HepG2 (cell line): Measurements from ENCODE around the gene KLB. TPM values are rescaled to one million over a fixed set of nuclear protein-coding genes. Genes with fewer than 3 reads are reported as not detected.

Experiments used
- CREB1 ChIP-seq, 2 experiments: fragments of 450-650 bp in 1 of 2; IDR thresholded peaks; 2 replicates each; pipeline ENCODE4 v1.6.1; 2016 to 2017; ENCODE audit warnings: control low read depth in 1 of 2, mild to moderate bottlenecking in 1 of 2, missing compliant biosample characterization in 1 of 2, missing genetic modification characterization in 1 of 2
- ETV6 ChIP-seq: sonication (generic); formaldehyde crosslinking; conservative IDR thresholded peaks from 2 replicates; pipeline ENCODE4 v1.4.0; 2020; ENCODE audit warnings: missing genetic modification reagents
- HCFC1 ChIP-seq: fragments of 150-350 bp; IDR thresholded peaks from 2 replicates; pipeline ENCODE4 v1.6.1; 2014; ENCODE audit warnings: low read depth, low read length
- HOXA5 ChIP-seq: sonication (generic); formaldehyde crosslinking; IDR thresholded peaks from 2 replicates; pipeline ENCODE4 v1.4.0; 2020; ENCODE audit warnings: missing genetic modification reagents
- KDM5A ChIP-seq: fragments of 200-600 bp; sonication (generic); IDR thresholded peaks from 2 replicates; pipeline ENCODE4 v1.7.0; 2018; ENCODE audit warnings: antibody characterized with exemption, mild to moderate bottlenecking, low read length, borderline replicate concordance
- NFIC ChIP-seq: IDR thresholded peaks from 2 replicates; pipeline ENCODE4 v1.6.1; 2012; ENCODE audit warnings: mild to moderate bottlenecking, low read length, inconsistent platforms
- NFYB ChIP-seq: sonication (generic); formaldehyde crosslinking; IDR thresholded peaks from 2 replicates; pipeline ENCODE4 v1.4.0; 2020; ENCODE audit warnings: missing genetic modification reagents
- RXRA ChIP-seq: sonication (generic); formaldehyde crosslinking; IDR thresholded peaks from 2 replicates; pipeline ENCODE4 v1.5.1; 2020; ENCODE audit warnings: missing genetic modification reagents
- SMYD3 ChIP-seq: sonication (generic); formaldehyde crosslinking; IDR thresholded peaks from 2 replicates; pipeline ENCODE4 v1.8.1; 2023; ENCODE audit warnings: mild to moderate bottlenecking, missing genetic modification reagents
- ZEB1 ChIP-seq: IDR thresholded peaks from 2 replicates; pipeline ENCODE4 v1.6.1; 2012; ENCODE audit warnings: mild to moderate bottlenecking, low read depth, inconsistent platforms; ENCODE audit not compliant: insufficient replicate concordance
- ZMYM4 ChIP-seq: sonication (generic); formaldehyde crosslinking; IDR thresholded peaks from 2 replicates; pipeline ENCODE4 v1.8.1; 2023; ENCODE audit warnings: mild to moderate bottlenecking, missing genetic modification reagents
- ZNF280D ChIP-seq: sonication (generic); formaldehyde crosslinking; IDR thresholded peaks from 2 replicates; pipeline ENCODE4 v1.5.1; 2020; ENCODE audit warnings: mild to moderate bottlenecking, missing genetic modification reagents
- ZNF792 ChIP-seq: IDR thresholded peaks from 2 replicates; pipeline ENCODE4 v1.6.1; 2016
- polyA plus RNA-seq, 8 experiments: library from polyadenylated mRNA; depleted of rRNA in 3 of 8; stranded (reverse) in 7 of 8; unstranded in 1 of 8; fragments of >200 nt; fragmentation: Illumina TruSeq in 4 of 8; extraction: Trizol in 4 of 8; gene quantifications; 2 replicates each; pipeline versions ENCODE4 v1.2.1 to v1.2.3, GENCODE V29; 2011 to 2016; ENCODE audit warnings: low read depth in 4 of 8, missing spikeins in 1 of 8, mixed read lengths in 1 of 8; ENCODE audit not compliant: insufficient read depth in 1 of 8
- total RNA-seq, 5 experiments: library from RNA; depleted of rRNA; stranded (reverse); fragments of >200 nt; fragmentation: Illumina TruSeq; extraction: Trizol; gene quantifications; 2 replicates each; pipeline ENCODE4 v1.2.3, GENCODE V29; 2016; ENCODE audit warnings: low read depth in 1 of 5
- TF ChIP-seq, protein P1 (sequence below), 2 experiments: sonication (generic) in 1 of 2; formaldehyde crosslinking in 1 of 2; IDR thresholded peaks; 2 replicates each; pipeline versions ENCODE4 v1.6.1 to v1.9.0; 2014 to 2022; ENCODE audit warnings: antibody characterized with exemption in 1 of 2, borderline replicate concordance in 1 of 2, inconsistent platforms in 1 of 2, low read depth in 1 of 2, missing genetic modification reagents in 1 of 2
- TF ChIP-seq, protein P2 (sequence below): sonication (generic); formaldehyde crosslinking; IDR thresholded peaks from 2 replicates; pipeline ENCODE4 v1.5.0; 2020; ENCODE audit warnings: missing genetic modification reagents
- TF ChIP-seq, protein P3 (sequence below): sonication (generic); formaldehyde crosslinking; IDR thresholded peaks from 2 replicates; pipeline ENCODE4 v1.4.0; 2020; ENCODE audit warnings: missing genetic modification reagents, mild to moderate bottlenecking, borderline replicate concordance

KLB gene
- total and polyA plus RNA-seq, 2 of the 13 experiments (the other 11 are each of a cell fraction or from before 2014, with no cell fraction given), result 25.3 to 82.0 TPM

GRCh38 chr4:39458505-39459300, 52.0 kb downstream of the KLB start, which contains the start of the genes LIAS and RPL9 (continued):
- TF ChIP-seq, protein P1, sequence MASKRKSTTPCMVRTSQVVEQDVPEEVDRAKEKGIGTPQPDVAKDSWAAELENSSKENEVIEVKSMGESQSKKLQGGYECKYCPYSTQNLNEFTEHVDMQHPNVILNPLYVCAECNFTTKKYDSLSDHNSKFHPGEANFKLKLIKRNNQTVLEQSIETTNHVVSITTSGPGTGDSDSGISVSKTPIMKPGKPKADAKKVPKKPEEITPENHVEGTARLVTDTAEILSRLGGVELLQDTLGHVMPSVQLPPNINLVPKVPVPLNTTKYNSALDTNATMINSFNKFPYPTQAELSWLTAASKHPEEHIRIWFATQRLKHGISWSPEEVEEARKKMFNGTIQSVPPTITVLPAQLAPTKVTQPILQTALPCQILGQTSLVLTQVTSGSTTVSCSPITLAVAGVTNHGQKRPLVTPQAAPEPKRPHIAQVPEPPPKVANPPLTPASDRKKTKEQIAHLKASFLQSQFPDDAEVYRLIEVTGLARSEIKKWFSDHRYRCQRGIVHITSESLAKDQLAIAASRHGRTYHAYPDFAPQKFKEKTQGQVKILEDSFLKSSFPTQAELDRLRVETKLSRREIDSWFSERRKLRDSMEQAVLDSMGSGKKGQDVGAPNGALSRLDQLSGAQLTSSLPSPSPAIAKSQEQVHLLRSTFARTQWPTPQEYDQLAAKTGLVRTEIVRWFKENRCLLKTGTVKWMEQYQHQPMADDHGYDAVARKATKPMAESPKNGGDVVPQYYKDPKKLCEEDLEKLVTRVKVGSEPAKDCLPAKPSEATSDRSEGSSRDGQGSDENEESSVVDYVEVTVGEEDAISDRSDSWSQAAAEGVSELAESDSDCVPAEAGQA (IDR thresholded peaks at IDR 0.05; ENCODE audit: low read depth), result peak; percentile 96
- TF ChIP-seq, protein P1 (CRISPR knock-in tag; IDR thresholded peaks at IDR 0.05; ENCODE audit: borderline replicate concordance), result no peak
- TF ChIP-seq HOXA5 (CRISPR knock-in tag), result peak; percentile 94
- no peak; the same call in none of the 2 replicates for TF ChIP-seq ZNF792 (CRISPR knock-in tag)
- peak; percentile 81 for TF ChIP-seq HCFC1
- TF ChIP-seq, protein P2, sequence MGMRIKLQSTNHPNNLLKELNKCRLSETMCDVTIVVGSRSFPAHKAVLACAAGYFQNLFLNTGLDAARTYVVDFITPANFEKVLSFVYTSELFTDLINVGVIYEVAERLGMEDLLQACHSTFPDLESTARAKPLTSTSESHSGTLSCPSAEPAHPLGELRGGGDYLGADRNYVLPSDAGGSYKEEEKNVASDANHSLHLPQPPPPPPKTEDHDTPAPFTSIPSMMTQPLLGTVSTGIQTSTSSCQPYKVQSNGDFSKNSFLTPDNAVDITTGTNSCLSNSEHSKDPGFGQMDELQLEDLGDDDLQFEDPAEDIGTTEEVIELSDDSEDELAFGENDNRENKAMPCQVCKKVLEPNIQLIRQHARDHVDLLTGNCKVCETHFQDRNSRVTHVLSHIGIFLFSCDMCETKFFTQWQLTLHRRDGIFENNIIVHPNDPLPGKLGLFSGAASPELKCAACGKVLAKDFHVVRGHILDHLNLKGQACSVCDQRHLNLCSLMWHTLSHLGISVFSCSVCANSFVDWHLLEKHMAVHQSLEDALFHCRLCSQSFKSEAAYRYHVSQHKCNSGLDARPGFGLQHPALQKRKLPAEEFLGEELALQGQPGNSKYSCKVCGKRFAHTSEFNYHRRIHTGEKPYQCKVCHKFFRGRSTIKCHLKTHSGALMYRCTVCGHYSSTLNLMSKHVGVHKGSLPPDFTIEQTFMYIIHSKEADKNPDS, result no peak
- peak; percentile 82; the same call in 1 of the 2 replicates for TF ChIP-seq SMYD3
- peak; percentile 97 for TF ChIP-seq KDM5A
- peak; percentile 43; the same call in 1 of the 2 replicates for TF ChIP-seq ZNF280D
- peak; percentile 98 for TF ChIP-seq ZMYM4 (CRISPR knock-in tag)
- no peak for TF ChIP-seq NFIC
- TF ChIP-seq RXRA (CRISPR knock-in tag), result peak; percentile 67
- TF ChIP-seq CREB1 (IDR thresholded peaks at IDR 0.05), result peak; percentile 100
- TF ChIP-seq CREB1 (CRISPR knock-in tag; IDR thresholded peaks at IDR 0.05), result peak; percentile 100
- TF ChIP-seq NFYB (CRISPR knock-in tag), result peak; percentile 93
- TF ChIP-seq, protein P3, sequence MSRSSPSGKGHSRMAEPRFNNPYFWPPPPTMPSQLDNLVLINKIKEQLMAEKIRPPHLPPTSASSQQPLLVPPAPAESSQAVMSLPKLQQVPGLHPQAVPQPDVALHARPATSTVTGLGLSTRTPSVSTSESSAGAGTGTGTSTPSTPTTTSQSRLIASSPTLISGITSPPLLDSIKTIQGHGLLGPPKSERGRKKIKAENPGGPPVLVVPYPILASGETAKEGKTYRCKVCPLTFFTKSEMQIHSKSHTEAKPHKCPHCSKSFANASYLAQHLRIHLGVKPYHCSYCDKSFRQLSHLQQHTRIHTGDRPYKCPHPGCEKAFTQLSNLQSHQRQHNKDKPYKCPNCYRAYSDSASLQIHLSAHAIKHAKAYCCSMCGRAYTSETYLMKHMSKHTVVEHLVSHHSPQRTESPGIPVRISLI (CRISPR knock-in tag), result peak; percentile 60; the same call in 1 of the 2 replicates
- TF ChIP-seq ETV6 (CRISPR knock-in tag), result 0 out of 2 replicates have a peak, but pooled peaks have one; percentile 20
- TF ChIP-seq ZEB1, result peak; percentile 55
